Stimulated activated CD8-positive, alpha-beta memory T cell treated with anti-CD3 and anti-CD28 coated beads, Interleukin-4, amount 100 ng/mL, for 1 hour (primary cell): ENCODE results near the gene NLN.

ENCODE experiments used
- DNase-seq, 2 donors: peaks; one replicate each; pipeline ENCODE4 v3.0.0-alpha.2; 2020; ENCODE audit warnings: low read depth in 2 of 2, low spot score in 1 of 2

Gene NLN

GRCh38 chr5:65808251-65808741 is 86.3 kb downstream of the NLN start:
- no peak for DNase-seq

DNA sequence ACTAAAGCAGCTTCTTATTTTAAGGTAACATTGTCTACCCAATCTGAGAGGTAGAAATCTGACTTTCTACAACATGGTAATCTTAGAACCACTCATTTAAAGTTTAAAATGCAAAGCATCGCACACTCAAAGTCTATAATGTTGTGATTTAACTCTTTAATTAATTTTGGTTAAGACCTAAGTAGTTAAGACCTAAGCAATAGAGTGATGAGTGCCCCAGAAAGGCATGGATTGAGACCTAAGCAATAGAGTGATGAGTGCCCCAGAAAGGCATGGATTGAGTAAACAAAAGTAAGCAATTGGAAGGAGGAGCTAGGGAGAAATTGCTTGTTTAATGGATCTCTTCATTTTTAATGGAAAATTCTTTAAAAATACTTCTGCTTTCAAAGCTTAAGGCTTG is 86.8 kb downstream of the NLN start:
- no peak for DNase-seq

GRCh38 chr5:65809817-65810531 is 88.0 kb downstream of the NLN start:
- no peak for DNase-seq

GRCh38 chr5:65811004-65811403 is 89.0 kb downstream of the NLN start:
- DNase-seq = no peak

GRCh38 chr5:65811885-65812284 is 89.9 kb downstream of the NLN start:
- DNase-seq = no peak

- no peak for DNase-seq
Measured at GRCh38 chr5:65812648-65813047, 90.6 kb downstream of the NLN start.

DNA sequence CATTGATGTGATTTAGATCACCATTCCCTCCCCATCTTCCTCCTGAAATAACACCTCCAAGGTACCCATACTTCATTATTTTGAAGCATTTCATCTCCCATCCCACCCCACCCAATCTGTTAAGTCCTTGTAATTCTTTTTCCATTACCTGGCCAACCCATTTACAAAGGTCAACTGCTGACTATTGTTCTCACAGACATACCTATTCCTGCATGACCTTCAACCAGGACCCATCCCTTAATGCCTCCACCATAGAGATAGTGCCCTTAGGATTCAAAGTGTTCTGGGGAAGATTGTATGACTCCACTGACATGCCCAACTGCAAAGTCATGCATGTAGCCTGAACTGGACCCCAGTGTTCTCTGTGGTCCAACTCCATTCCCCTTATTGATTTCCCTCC is 91.2 kb downstream of the NLN start:
- no peak for DNase-seq

- DNase-seq = no peak
Measured at GRCh38 chr5:65815161-65815560, 93.2 kb downstream of the NLN start.

DNA sequence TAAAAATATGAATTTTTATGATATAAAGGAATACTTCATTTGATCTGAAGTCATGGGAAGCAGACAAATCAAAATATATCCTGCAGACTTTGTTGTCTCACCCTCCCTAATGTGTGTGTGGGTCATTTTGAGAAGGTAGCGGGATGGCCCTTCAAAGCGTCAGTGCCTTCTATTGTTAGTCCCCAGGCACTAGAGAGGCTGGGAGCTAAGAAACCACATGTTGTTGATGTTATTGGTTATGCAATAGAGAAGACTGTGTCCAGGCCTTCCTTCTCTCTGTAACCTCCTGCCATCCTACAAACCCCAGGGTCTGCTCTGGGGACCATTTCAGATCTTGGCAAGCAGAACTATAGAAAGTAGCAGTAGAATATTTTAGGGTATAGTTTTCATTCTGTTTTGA is 94.7 kb downstream of the NLN start:
- DNase-seq = no peak

GRCh38 chr5:65817931-65818330 is 95.9 kb downstream of the NLN start:
- no peak for DNase-seq

- DNase-seq = no peak
Measured at GRCh38 chr5:65818592-65818991, 96.6 kb downstream of the NLN start.

DNA sequence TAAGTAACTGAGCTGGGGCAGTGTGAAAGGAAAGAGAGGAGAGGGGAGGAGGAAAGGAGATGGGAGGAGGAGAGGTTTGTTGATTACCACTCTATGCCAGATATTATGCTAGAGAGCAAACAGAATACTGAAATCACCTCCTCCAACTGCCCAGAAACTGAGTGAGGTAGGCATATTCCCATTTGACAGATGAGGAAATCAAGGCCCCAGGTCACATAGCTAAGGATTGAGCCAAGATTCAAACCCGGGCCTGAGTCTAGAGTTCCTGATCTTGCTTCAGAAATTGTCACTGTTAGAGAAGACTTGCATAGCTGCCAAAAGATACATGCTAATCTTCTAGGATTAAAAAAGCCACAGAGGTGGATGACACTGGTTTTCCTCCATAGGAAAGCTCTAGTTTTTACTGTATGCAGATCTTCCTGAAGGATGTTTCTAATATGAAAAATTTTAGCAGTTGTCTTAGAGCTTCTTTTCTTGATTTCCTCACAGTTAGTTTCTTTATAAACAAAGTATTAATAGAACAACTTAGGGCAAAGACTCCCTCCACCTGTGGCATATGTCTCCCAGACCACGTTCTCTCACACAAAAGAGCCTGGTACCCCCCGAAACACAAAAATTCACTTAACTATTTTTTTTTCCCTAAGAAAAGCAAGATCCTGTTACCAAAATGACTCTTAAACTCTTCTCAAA is 97.4 kb downstream of the NLN start:
- DNase-seq = no peak

GRCh38 chr5:65819905-65820240 is 97.9 kb downstream of the NLN start:
- no peak for DNase-seq

GRCh38 chr5:65820373-65820772 is 98.4 kb downstream of the NLN start:
- DNase-seq = no peak

DNA sequence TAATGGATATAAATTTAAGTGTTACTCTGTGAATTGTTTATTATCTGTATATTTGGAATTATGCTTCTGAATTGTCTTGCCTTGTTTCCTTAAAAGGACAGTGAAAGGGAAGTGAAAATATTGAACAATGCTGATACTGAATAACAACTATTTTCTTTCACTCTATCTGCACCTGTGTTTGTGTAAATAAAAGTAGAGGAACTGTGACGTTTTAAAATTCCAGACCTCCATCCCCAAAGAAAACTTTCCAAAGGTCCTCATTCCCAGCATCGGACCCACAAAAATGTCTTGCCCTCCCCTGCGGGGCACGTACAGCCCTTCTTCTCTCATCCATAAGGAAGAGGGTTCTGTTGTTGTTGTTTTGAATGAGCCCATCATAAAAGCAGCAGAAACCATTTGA is 100.0 kb downstream of the NLN start:
- DNase-seq = no peak

GRCh38 chr5:65822710-65823109 is 100.7 kb downstream of the NLN start:
- DNase-seq = no peak

DNA sequence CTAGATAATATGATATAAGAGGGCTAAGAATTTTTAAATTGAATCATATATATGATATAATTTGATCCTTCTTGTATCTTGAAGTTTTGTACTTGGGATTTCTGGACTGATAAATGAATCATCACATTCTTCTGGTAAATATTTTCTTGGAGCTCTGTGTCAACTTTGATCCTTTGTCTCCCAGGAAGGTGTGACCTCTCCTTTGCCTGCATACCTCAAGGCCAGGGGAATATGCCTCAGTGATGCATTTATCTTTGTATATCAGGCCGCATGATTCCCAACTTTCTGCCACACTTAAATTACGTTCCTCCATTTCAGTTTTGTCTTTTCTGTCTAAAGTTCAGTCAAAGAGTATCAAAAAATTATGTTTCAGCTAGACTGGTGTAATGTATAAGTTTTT is 101.2 kb downstream of the NLN start:
- DNase-seq = no peak

- DNase-seq = no peak
Measured at GRCh38 chr5:65823845-65824445, 101.9 kb downstream of the NLN start.

GRCh38 chr5:65825408-65826328 is 103.7 kb downstream of the NLN start:
- DNase-seq = no peak

- no peak for DNase-seq
Measured at GRCh38 chr5:65828022-65828896, 106.3 kb downstream of the NLN start.
